ENCODE data around the gene PPP1CA.
A peak's percentile ranks its signal among the peaks of the same experiment; 100 is the strongest.

GRCh38 chr11:67434395-67434881 is 32.8 kb upstream of the PPP1CA start:
- no peak for TF ChIP-seq SPI1 (IDR thresholded peaks at IDR 0.05; ENCODE audit: borderline replicate concordance, low read depth)
- no peak for TF ChIP-seq CTCF (IDR thresholded peaks at IDR 0.05; ENCODE audit: insufficient read depth, low read length)
- TF ChIP-seq POLR2AphosphoS5 (IDR thresholded peaks at IDR 0.05; ENCODE audit: low read depth), result peak; percentile 66
- no peak for TF ChIP-seq GABPA (IDR thresholded peaks at IDR 0.05; ENCODE audit: low read depth)
